HepG2 (cell line): ENCODE results near the gene KRT81. TPM values are rescaled to one million over a fixed set of nuclear protein-coding genes. Genes with fewer than 3 reads are reported as not detected.

Experiments used
- ATAC-seq: fragments of 200-7000 bp; cut with Tn5 transposase; 3 replicates; pipeline ENCODE4 v1.9.1; 2020; ENCODE audit warnings: mild to moderate bottlenecking, moderate library complexity
- BruUV-seq: library from RNA; stranded (reverse); fragments of 400-500 nt; replicated peaks from 2 replicates; lab custom pipeline; 2021; lab: Mats Ljungman, UMichigan
- CTCF ChIA-PET: fragments of 300-600 bp; formaldehyde crosslinking; extraction: SDS; loops from one replicate; lab custom pipeline; 2021; ENCODE audit warnings: low total read pairs, inconsistent platforms, low intra/inter-chr PET ratio; lab: Yijun Ruan, JAX
- POLR2A ChIA-PET: fragments of 350-600 bp; sonication (Branson Sonifier 250); formaldehyde crosslinking; loops from one replicate; lab custom pipeline; 2020; ENCODE audit warnings: antibody characterized with exemption, inconsistent platforms; lab: Yijun Ruan, JAX
- DNase-seq: peaks from one replicate; pipeline ENCODE4 v3.0.0-alpha.2; 2015; ENCODE audit warnings: low spot score
- FAIRE-seq: peaks from 3 replicates; lab custom pipeline; 2011; peaks lifted over from hg19 to GRCh38; lab: Jason Lieb, UNC
- H2AFZ ChIP-seq: one replicate; pipeline ENCODE4 v1.6.1; 2011; ENCODE audit warnings: low read length, inconsistent platforms
- H3K27ac ChIP-seq: fragments of 300-600 bp; 3 replicates; pipeline ENCODE4 v1.8.0; 2011; ENCODE audit warnings: mixed run types, mild to moderate bottlenecking, mixed read lengths, low read length, inconsistent platforms; ENCODE audit not compliant: insufficient read depth; ENCODE audit errors: extremely low read length
- H3K27me3 ChIP-seq, 2 experiments: fragments of 200-600 bp in 1 of 2; 2 replicates in 1 of 2; 3 replicates in 1 of 2; pipeline versions ENCODE4 v1.6.0 to v1.8.0; 2011; ENCODE audit warnings: low read length in 2 of 2, mild to moderate bottlenecking in 2 of 2, moderate library complexity in 2 of 2, inconsistent platforms in 1 of 2; ENCODE audit not compliant: insufficient read depth in 2 of 2, control insufficient read depth in 1 of 2
- H3K36me3 ChIP-seq, 2 experiments: fragments of 200-600 bp in 1 of 2; replicated peaks in 1 of 2; 2 replicates in 1 of 2; 3 replicates in 1 of 2; pipeline versions ENCODE4 v1.5.1 to v1.8.0; 2011; ENCODE audit warnings: low read length in 2 of 2, inconsistent platforms in 1 of 2; ENCODE audit not compliant: insufficient read depth in 2 of 2, control insufficient read depth in 1 of 2
- H3K4me1 ChIP-seq: 2 replicates; pipeline ENCODE4 v1.5.1; 2012; ENCODE audit warnings: low read length, inconsistent platforms; ENCODE audit not compliant: insufficient read depth
- H3K4me2 ChIP-seq: 2 replicates; pipeline ENCODE4 v1.6.0; 2011; ENCODE audit warnings: low read depth, low read length, inconsistent platforms
- H3K4me3 ChIP-seq, 3 experiments: fragments of 200-600 bp in 1 of 3; sonication (generic), shearing (Covaris generic) in 1 of 3; replicated peaks in 1 of 3; 2 replicates each; pipeline ENCODE4 v1.5.1; 2011 to 2016; ENCODE audit warnings: low read length in 3 of 3, inconsistent platforms in 2 of 3, low read depth in 2 of 3, mild to moderate bottlenecking in 2 of 3, control low read depth in 1 of 3, mixed read lengths in 1 of 3; ENCODE audit not compliant: insufficient read depth in 1 of 3
- H3K79me2 ChIP-seq: one replicate; pipeline ENCODE4 v1.6.1; 2011; ENCODE audit warnings: low read length, inconsistent platforms; ENCODE audit not compliant: insufficient read depth
- H3K9ac ChIP-seq: 2 replicates; pipeline ENCODE4 v1.6.0; 2011; ENCODE audit warnings: mild to moderate bottlenecking, low read depth, low read length, inconsistent platforms; ENCODE audit not compliant: insufficient read depth
- H3K9me3 ChIP-seq: 2 replicates; pipeline ENCODE4 v1.5.1; 2012; ENCODE audit warnings: mild to moderate bottlenecking, low read length
- H4K20me1 ChIP-seq: 2 replicates; pipeline ENCODE4 v1.6.0; 2011; ENCODE audit warnings: inconsistent platforms, mild to moderate bottlenecking, low read length, moderate library complexity; ENCODE audit not compliant: insufficient read depth
- ATRX ChIP-seq: sonication (generic); formaldehyde crosslinking; IDR thresholded peaks from 2 replicates; pipeline ENCODE4 v1.4.0; 2020; ENCODE audit warnings: missing genetic modification reagents, borderline replicate concordance
- IRX3 ChIP-seq: sonication (generic); formaldehyde crosslinking; IDR thresholded peaks from 2 replicates; pipeline ENCODE4 v1.8.1; 2023; ENCODE audit warnings: mild to moderate bottlenecking, low read depth, missing genetic modification reagents, borderline replicate concordance
- KLF13 ChIP-seq: sonication (generic); formaldehyde crosslinking; IDR thresholded peaks from 2 replicates; pipeline ENCODE4 v1.4.0; 2020; ENCODE audit warnings: mild to moderate bottlenecking, missing genetic modification reagents
- MYNN ChIP-seq: sonication (generic); formaldehyde crosslinking; IDR thresholded peaks from 2 replicates; pipeline ENCODE4 v1.4.0; 2020; ENCODE audit warnings: mild to moderate bottlenecking, low read depth, missing genetic modification reagents
- NFIC ChIP-seq: IDR thresholded peaks from 2 replicates; pipeline ENCODE4 v1.6.1; 2012; ENCODE audit warnings: mild to moderate bottlenecking, low read length, inconsistent platforms
- RFXANK ChIP-seq: IDR thresholded peaks from 2 replicates; pipeline ENCODE4 v1.6.1; 2016
- SIX4 ChIP-seq: sonication (generic); formaldehyde crosslinking; IDR thresholded peaks from 2 replicates; pipeline ENCODE4 v1.4.0; 2020; ENCODE audit warnings: missing genetic modification reagents
- SMAD9 ChIP-seq: sonication (generic); formaldehyde crosslinking; IDR thresholded peaks from 2 replicates; pipeline ENCODE4 v1.5.1; 2020; ENCODE audit warnings: mild to moderate bottlenecking, missing genetic modification reagents
- SP2 ChIP-seq: sonication (generic); formaldehyde crosslinking; IDR thresholded peaks from 2 replicates; pipeline ENCODE4 v1.5.1; 2020; ENCODE audit warnings: mild to moderate bottlenecking, missing genetic modification reagents
- SUZ12 ChIP-seq: fragments of 150-350 bp; IDR thresholded peaks from 2 replicates; pipeline ENCODE4 v1.6.1; 2014; ENCODE audit warnings: low read depth, low read length
- THYN1 ChIP-seq: sonication (generic); formaldehyde crosslinking; IDR thresholded peaks from 2 replicates; pipeline ENCODE4 v1.8.1; 2023; ENCODE audit warnings: low read depth, mild to moderate bottlenecking, moderate library complexity, missing genetic modification reagents, borderline replicate concordance
- ZBTB43 ChIP-seq: sonication (generic); formaldehyde crosslinking; conservative IDR thresholded peaks from 2 replicates; pipeline ENCODE4 v1.4.0; 2020; ENCODE audit warnings: missing genetic modification reagents
- ZNF253 ChIP-seq: sonication (generic); formaldehyde crosslinking; IDR thresholded peaks from 2 replicates; pipeline ENCODE4 v1.8.0; 2022; ENCODE audit warnings: mild to moderate bottlenecking, missing genetic modification reagents, borderline replicate concordance
- ZNF546 ChIP-seq: sonication (generic); formaldehyde crosslinking; conservative IDR thresholded peaks from 2 replicates; pipeline ENCODE4 v1.8.1; 2023; ENCODE audit warnings: mild to moderate bottlenecking, missing genetic modification reagents
- ZNF556 ChIP-seq: sonication (generic); formaldehyde crosslinking; IDR thresholded peaks from 2 replicates; pipeline ENCODE4 v1.4.0; 2020; ENCODE audit warnings: mild to moderate bottlenecking, missing genetic modification reagents, borderline replicate concordance
- ZNF687 ChIP-seq: sonication (generic); formaldehyde crosslinking; IDR thresholded peaks from 2 replicates; pipeline ENCODE4 v1.5.1; 2020; ENCODE audit warnings: mild to moderate bottlenecking, missing genetic modification reagents, moderate library complexity
- ZNF772 ChIP-seq: sonication (generic); formaldehyde crosslinking; IDR thresholded peaks from 2 replicates; pipeline ENCODE4 v1.5.0; 2020; ENCODE audit warnings: mild to moderate bottlenecking, missing genetic modification reagents
- WGBS: methylation state at CpG from one replicate; pipeline ENCODE4 v1.1.6; 2017; ENCODE audit warnings: low lambda C conversion rate; 5-methylcytosine and 5-hydroxymethylcytosine counted together
- in situ Hi-C: cut with HindIII; loops from 2 replicates; pipeline ENCODE4 v1.10.0; 2017; ENCODE audit warnings: low pct_unique_long_range_greater_than_20kb; ENCODE audit not compliant: extremely low pct_ligation_motif_present
- intact Hi-C: fragments of 100-400 bp; cut with micrococcal nuclease; formaldehyde crosslinking; loops from one replicate; pipeline ENCODE4 v1.10.0; 2022; ENCODE audit not compliant: unreplicated experiment
- polyA plus RNA-seq, 8 experiments: library from polyadenylated mRNA; depleted of rRNA in 3 of 8; stranded (reverse) in 7 of 8; unstranded in 1 of 8; fragments of >200 nt; fragmentation: Illumina TruSeq in 4 of 8; extraction: Trizol in 4 of 8; gene quantifications; 2 replicates each; pipeline versions ENCODE4 v1.2.1 to v1.2.3, GENCODE V29; 2011 to 2016; ENCODE audit warnings: low read depth in 4 of 8, missing spikeins in 1 of 8, mixed read lengths in 1 of 8; ENCODE audit not compliant: insufficient read depth in 1 of 8
- total RNA-seq, 5 experiments: library from RNA; depleted of rRNA; stranded (reverse); fragments of >200 nt; fragmentation: Illumina TruSeq; extraction: Trizol; gene quantifications; 2 replicates each; pipeline ENCODE4 v1.2.3, GENCODE V29; 2016; ENCODE audit warnings: low read depth in 1 of 5

Gene KRT81
- total and polyA plus RNA-seq, 2 of the 13 experiments (the other 11 are each of a cell fraction or from before 2014, with no cell fraction given) = not detected

DNA sequence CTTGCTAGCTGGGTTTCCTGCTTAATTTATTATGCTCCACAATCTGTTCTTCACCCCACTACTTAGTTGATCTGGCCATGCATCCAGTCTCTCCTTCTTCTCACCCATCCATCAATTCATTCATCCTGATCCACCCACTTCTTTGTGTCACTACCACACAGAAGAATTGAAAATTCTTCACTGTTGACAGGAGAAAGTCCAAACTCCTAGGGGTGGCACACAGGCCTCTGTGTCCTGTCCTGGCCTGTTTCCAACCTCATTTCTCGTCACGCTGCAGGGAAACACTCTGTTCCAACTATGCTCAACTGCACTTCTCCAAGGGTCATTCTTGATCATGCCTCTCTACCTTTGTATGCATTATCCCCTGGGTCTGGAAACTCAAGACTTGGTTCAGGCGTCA, 40.5 kb upstream of the KRT81 start:
- no peak overlapping the region for H2AFZ ChIP-seq
- no peak overlapping the region for H3K4me3 ChIP-seq
- H3K27ac ChIP-seq = no peak overlapping the region
- TF ChIP-seq RFXANK (CRISPR knock-in tag) (no peak), ZNF546 (no peak), ZNF556 (CRISPR knock-in tag) (no peak), KLF13 (no peak), ZNF253 (CRISPR knock-in tag) (no peak), ATRX (CRISPR knock-in tag) (no peak), SIX4 (no peak), SP2 (CRISPR knock-in tag) (no peak), NFIC (no peak), SMAD9 (CRISPR knock-in tag) (no peak)
- ChIA-PET POLR2A (no interaction called here), CTCF (no interaction called here)
- H3K27me3 ChIP-seq = peaks cover 0 to 3% of the 10 kb centered on the region in 2 experiments; a peak in 1 of 5 replicates
- DNase-seq (no peak), ATAC-seq (no peak), FAIRE-seq (no peak)
- H3K9ac ChIP-seq = no peak overlapping the region
- in situ Hi-C loops = no loop called here
- no peak overlapping the region for H3K4me2 ChIP-seq
- H3K9me3 ChIP-seq = no peaks in the 10 kb centered on the region
- BruUV-seq = no TSS peak
- intact Hi-C loops = no loop called here
- no peaks in the 10 kb centered on the region for H3K4me1 ChIP-seq
- no peaks in the 10 kb centered on the region for H3K79me2 ChIP-seq
- 0% methylated on average over 3 of the region's 3 CpGs for WGBS
- H3K36me3 ChIP-seq = no peaks in the 10 kb centered on the region
- no peaks in the 10 kb centered on the region for H4K20me1 ChIP-seq

GRCh38 chr12:52331039-52331438, 39.7 kb upstream of the KRT81 start:
- Histone ChIP-seq H3K27me3 (peaks cover 0 to 3% of the 10 kb centered on the region in 2 experiments; a peak in 1 of 5 replicates), H3K79me2 (no peaks in the 10 kb centered on the region), H3K4me2 (no peak overlapping the region), H3K4me3 (no peak overlapping the region), H3K36me3 (no peaks in the 10 kb centered on the region), H3K27ac (no peak overlapping the region), H3K9me3 (no peaks in the 10 kb centered on the region), H3K9ac (no peak overlapping the region), H2AFZ (no peak overlapping the region), H4K20me1 (no peaks in the 10 kb centered on the region), H3K4me1 (no peaks in the 10 kb centered on the region)
- no peak for DNase-seq
- no peak for ATAC-seq
- WGBS = 0% methylated on average over 1 of the region's 1 CpG
- in situ Hi-C loops (no loop called here), intact Hi-C loops (no loop called here)
- ChIA-PET POLR2A (no interaction called here), CTCF (no interaction called here)
- FAIRE-seq = no peak
- no TSS peak for BruUV-seq
- TF ChIP-seq ZBTB43 (CRISPR knock-in tag) = no peak
- no peak for TF ChIP-seq THYN1
- no peak for TF ChIP-seq SUZ12
- TF ChIP-seq ZNF687 = no peak
- no peak for TF ChIP-seq IRX3 (CRISPR knock-in tag)
- no peak for TF ChIP-seq ZNF772 (CRISPR knock-in tag)
- TF ChIP-seq MYNN = no peak
